GM21717 (cell line): ENCODE measurements around the gene HOXB4.

Experiments used
- ATAC-seq: cut with Tn5 transposase; IDR thresholded peaks from one replicate; pipeline ENCODE4 v1.9.1; 2021; ENCODE audit warnings: mild to moderate bottlenecking, moderate library complexity; ENCODE audit not compliant: unreplicated experiment

Gene HOXB4

DNA sequence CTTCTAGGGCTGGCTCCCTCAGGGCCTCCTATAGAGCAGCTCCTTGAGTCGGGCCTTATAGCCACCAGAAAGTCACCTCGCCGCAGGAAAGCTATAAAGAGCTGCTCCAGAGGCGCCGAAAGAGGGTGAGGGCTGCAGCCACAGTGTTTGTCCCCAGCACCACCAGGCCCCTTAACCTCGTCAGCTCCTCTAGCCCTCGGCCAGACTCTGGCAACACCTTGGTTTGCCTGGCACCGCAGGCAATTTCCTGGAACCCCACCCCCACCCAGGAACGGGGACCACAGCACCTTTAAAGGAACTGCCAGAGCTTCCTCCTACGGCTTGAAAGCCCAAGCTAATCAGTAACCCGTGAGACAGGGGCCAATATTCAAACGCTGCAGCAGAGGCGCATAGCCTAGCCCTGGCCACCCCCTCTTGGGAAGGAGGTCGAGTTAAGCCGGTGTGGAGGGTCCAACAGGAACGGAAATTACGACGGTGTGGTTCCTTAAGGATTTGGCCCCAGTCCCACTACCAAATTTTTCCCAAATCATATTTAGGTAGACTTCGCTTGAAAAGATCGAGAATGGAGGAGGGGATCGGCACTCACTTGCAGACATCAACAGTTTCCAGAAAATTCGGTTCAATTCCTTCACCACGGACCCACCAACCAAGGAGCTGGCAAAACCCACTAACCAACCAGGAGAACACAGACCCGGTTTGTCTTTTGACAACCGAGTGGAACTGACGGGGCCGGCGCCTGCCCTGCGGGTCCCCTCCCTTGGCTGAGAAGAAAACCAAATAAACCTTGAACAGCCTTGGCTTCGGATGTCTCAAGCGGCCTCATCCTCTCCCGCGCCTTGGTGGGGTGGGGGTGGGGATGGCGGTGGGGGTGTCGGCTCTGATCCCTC lies 23.6 kb upstream of the HOXB4 start:
- ATAC-seq, result no peak

DNA sequence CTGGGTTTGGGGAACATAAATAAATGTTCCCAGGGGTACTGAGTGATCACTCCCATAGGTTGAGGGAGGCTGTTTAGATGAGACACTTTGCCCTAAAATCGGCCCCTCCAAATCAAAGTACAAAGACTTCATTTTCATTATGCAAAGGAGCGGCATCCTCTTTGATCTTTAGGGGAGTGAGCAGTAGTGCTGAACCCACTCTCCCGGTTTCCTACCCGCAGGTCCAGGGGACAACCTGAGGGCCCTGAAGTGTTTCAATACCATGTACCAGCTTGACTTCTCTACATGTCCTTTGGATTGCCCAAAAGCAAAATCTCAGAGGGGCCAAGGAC lies 23.0 kb upstream of the HOXB4 start:
- no peak for ATAC-seq

GRCh38 chr17:48600244-48601098 lies 22.3 kb upstream of the HOXB4 start:
- ATAC-seq, result no peak

- ATAC-seq, result no peak
Observed at GRCh38 chr17:48599354-48599753, 21.2 kb upstream of the HOXB4 start.

- no peak for ATAC-seq
Observed at GRCh38 chr17:48598736-48599135, 20.6 kb upstream of the HOXB4 start.

DNA sequence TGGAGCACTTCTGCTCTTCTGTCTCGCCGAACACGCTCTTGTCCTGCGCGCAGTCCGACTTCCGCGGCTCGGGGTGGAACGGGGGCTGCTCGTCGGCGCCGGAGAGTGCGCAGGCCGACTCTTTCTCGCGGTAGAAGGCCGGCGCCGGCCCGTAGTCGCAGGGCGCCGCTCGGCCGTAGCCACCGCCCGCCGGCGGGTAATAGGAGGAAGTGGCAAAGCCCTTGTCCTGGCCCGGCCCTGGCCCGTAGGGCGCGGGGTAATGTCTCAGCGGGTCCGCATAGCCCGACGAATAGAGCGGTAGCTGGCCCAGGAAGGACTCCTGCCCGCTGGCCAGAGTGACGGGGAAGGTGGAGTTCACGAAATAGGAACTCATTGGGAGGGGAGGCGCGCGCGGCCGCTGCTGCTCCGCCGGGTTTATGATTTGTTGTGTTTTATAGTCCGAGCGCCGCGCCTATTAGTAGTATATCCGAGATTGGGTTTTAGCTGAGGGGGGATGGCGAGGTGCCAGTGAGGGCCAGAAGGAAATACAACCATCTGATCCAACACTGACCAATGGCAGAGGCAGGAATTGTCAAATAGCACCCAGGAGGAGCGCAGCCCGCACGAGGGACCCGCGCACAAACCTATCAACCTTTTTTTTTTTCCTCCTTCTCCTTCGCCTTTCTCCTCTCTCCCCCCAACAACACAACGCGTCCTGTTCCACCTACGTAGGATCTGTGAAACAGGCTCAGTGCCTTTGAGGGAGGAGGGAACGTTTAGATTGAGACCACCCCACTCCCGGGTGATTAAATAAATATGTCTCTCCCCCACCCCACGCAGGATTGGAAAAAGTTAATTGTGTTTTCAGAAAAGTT lies 19.9 kb upstream of the HOXB4 start:
- no peak for ATAC-seq

DNA sequence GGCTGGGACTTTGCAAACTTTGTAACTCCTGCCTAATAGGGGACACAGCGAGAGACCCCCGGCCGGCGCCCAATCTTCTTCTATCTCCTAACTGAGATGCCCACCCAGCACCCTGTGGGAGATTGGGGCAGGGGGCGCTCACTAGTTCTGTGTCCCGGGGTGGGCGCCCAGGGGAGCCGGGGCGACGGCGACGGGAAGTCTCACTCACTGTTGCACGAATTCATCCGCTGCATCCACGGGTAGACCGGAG lies 19.3 kb upstream of the HOXB4 start:
- no peak for ATAC-seq

GRCh38 chr17:48596735-48597527 lies 18.8 kb upstream of the HOXB4 start:
- no peak for ATAC-seq

DNA sequence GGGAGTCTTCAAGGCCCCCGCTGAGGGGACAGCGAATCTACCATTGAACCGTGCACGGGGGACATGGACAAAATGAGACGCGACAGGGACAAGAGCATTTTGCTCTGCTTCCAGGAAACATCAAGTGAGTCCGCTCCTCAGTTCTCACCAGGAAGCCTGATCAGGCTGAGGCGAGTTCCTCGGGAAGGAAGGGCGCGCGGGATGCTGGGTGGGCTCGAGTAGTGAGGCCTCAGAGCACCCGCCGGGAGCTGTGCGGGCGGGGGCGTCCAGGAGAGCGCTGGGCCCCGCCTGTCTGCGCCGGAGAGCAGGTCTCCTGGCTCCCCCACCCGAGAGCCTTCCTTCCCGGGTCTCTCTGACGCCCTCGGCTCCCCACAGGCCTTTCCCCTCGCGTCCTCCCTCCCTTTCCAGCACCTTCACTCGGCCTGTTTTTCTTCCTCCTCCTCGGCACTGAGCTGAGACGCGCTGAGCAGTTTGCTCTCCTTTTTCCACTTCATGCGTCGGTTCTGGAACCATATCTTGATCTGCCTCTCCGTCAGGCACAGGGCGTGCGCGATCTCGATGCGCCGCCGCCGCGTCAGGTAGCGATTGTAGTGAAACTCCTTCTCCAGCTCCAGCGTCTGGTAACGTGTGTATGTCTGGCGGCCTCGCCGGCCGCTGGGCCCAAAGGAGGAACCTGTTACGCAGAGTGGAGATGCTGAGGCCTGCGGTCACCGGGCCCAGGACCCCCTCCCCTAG lies 18.0 kb upstream of the HOXB4 start:
- ATAC-seq, result no peak

DNA sequence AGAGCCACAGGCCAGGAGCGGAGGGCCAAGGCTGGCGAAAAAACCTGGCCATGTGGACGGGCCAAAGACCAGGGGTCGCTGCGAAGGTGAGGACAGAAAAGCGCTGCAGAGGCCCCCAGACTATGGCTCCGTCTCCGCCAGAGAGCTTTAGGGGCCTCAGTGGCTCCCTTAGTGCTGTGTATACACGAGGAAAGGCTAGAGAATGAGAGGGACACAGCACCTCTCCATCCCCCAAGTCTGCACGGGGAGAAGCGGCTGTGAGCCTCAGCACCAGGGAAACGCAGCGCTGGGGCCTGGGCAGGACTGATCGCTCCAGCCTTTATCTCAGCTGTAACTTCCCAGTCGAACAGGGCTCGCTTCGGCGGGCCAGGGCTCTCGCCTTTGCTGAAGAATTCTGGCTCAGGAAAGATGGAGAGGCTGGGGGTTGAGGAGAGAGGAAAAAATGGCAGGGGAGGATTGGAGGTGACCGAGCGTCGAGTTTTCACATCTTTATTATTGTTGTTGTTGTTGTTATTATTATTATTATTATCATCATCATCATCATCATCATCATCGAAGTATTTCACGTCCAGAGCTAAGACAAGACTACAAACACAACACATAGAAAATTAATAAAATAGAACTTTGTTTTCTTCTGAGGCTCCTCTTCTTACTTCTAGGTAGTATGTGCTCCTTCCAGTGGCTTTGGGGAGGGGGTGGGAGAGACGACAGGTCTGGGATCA lies 17.3 kb upstream of the HOXB4 start:
- no peak for ATAC-seq

GRCh38 chr17:48594538-48595277 lies 16.6 kb upstream of the HOXB4 start:
- ATAC-seq, result no peak

DNA sequence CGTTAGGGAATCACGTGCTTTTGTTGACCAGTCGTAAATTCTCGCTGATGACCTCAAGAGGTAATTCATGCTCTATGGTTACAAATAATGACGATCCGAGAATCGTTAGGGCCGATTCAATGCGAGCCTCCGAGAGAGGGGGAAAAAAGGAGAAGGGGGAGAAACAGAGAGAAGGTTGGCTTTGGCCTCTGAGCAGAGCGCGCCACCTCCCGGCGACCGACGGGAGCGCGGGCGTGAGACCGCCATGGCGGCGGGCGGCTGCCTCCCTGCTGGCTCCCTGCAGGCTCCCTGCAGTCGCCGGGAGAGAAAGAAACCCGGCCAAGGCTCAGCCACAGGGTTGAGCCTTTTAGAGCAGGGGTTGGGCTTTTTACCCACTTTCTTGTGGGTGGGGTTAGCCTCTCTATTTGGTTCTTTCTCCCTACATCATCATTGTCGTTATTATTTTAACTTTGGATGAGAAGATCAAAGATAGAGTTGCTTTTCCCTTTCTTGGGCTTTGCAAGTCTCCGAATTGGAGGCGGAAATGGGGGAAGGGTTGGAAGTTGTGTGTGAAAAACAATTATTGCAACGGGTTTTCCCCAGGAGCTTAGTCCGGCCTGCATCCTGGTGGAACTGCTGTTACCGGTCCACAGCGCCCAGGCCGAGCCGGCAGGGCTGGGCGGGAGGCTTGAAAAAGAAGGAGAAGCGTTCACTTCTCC lies 15.8 kb upstream of the HOXB4 start:
- no peak for ATAC-seq

GRCh38 chr17:48593126-48593829 lies 15.1 kb upstream of the HOXB4 start, which contains the start of gene HOXB5:
Gene HOXB5, minus strand, starts transcription at chr17:48593779. Its CDS starts 97 bp downstream, at chr17:48593682.
- ATAC-seq, result no peak

DNA sequence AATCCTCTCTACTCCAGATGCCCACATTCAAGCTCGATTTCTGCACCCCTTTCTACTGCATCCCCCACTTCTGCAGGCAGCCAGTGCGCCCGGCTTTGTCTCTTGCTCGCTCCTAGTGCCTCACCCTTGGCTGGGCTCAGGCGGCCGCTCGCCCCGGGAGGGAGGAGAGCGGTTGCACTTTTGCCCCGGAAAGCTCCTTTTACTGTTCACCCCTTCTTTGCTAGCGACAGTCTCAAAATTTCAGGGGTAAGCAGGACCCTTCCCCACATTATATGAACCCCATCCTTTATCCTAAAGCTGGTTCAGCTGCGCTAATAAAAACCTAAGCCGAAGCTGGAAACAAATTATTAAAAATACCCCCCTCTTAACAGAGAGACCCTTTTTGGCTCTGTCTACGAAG lies 14.4 kb upstream of the HOXB4 start:
- no peak for ATAC-seq

DNA sequence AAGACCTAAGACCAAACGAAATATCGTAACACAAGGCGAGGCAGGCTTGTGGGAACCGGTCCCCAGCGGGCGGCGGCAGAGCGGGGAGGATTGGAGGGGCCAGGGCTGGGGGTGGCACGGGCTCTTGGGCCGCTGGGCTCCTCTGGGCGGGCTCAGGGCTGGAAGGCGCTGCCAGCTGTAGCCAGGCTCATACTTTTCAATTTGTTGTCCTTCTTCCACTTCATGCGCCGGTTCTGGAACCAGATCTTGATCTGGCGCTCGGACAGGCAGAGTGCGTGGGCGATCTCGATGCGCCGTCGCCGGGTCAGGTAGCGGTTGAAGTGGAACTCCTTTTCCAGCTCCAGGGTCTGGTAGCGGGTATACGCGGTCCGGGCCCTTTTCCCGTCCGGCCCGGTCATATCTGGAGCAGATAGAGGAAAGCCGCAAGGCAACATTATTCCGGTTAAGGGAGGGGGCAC lies 13.9 kb upstream of the HOXB4 start:
- ATAC-seq, result no peak

DNA sequence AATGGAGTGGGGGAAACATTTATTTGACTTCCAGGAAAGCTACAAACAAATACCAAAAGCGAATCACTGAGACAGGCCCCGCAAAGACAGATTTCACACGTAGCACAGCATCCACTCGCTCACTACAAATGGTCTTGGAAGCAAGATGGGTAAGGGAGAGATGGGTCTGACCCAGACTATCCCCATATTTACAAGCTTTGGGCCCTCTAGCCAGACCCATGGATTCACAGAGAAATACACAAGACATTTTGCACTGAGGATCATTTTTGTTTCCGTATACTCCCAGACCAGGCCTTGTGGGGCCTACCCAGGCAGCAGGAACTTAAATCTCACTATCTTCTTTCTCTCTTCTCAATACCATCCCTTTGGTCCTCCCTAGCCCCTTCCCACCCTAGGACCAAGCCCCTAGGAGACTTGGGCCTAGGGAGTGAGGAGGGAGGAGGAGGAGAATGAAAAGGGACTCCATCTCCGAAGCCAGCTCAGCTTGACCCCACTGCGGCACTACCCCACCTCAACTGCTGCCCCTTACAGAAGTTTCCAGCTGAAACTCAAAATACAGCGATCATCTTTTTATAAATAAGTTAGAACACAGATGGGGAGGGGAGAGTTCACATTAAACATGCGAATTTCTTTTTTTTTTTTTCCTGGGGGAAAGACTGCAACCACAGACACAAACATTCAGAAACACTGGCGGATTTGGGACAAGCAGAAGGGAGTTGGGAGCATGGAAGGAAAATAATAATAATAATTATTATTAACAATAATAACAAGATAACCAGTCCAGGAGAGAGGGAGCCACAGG lies 13.3 kb upstream of the HOXB4 start:
- ATAC-seq, result no peak
